GM18502 (cell line): ENCODE measurements around the gene YY2.
A peak's percentile ranks its signal among the peaks of the same experiment; 100 is the strongest.
"Not testable (repeated sequence)": the region's sequence is repeated elsewhere in the genome, so short reads cannot be mapped to it uniquely, and the experiment has no call there.

Experiments
- ATAC-seq: cut with Tn5 transposase; IDR thresholded peaks from one replicate; pipeline ENCODE4 v1.9.1; 2021; ENCODE audit warnings: mild to moderate bottlenecking; ENCODE audit not compliant: unreplicated experiment, poor library complexity

Gene YY2

DNA sequence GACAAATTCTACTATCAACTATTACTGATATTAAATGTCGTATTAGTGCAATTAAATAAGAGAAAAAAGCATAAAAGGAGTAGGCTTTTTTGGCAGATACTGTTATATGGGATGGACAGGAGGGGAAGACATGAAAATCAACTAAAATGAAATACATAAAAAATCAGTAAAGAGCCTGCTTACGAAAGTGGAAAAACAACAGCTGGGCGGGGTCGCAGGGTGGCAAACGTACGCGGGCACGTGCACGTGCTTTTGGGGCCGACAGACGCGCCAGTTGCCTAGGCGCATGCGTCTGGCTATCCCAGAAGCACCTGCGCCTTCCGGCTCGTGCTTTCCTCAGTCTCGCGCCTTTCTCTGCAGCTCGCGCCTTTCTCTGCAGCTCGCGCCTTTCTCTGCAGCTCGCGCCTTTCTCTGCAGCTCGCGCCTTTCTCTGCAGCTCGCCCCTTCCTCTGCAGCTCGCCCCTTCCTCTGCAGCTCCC, at the start of gene YY2:
Gene YY2 (plus strand): TSS at position 51 of the 479 bp plus-strand sequence. CDS start 498 bp downstream, outside the sequence.
- ATAC-seq, result no peak

DNA sequence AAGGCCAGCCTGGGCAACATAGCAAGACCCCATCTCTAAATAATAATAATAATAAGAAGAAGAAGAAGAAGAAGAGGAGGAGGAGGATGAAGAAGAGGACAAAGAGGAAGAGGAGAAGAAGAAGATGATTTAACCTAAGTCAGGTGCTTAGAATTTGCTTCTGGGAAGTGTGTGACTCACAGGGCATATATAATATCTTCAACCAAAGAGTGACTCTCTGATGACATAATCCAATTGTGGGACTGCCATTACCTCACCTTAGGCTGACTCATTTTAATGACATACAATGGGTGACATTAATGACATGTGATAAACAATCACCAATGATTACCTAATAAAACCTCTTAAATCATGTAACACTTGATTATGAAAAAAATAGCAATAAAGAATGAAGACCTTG, 49.1 kb upstream of the YY2 start:
- no peak for ATAC-seq

- no peak for ATAC-seq
These were observed 44.0 kb upstream of the YY2 start for GRCh38 chrX:21811832-21812231.

DNA sequence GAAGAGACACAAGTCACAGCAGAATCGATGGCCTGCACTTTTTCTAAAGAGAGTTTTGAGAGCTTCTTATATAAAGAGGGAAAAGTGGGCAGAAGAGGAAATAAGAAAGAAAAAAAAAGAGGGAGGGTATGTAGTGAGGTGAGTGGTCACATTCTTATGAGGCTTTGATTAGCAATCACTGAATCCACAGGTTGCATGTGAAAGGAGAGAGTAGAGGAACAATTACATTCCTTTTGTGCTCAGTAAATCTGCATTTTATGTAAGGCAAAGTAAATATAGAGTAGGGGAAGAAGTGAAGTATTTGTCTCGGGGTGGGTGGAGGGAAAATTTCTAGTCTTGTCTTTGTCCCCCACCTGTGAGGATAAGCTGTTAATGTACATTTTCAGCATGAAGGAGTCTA, 43.2 kb upstream of the YY2 start:
- no peak for ATAC-seq

GRCh38 chrX:21813612-21814368, 42.0 kb upstream of the YY2 start:
- ATAC-seq, result no peak

DNA sequence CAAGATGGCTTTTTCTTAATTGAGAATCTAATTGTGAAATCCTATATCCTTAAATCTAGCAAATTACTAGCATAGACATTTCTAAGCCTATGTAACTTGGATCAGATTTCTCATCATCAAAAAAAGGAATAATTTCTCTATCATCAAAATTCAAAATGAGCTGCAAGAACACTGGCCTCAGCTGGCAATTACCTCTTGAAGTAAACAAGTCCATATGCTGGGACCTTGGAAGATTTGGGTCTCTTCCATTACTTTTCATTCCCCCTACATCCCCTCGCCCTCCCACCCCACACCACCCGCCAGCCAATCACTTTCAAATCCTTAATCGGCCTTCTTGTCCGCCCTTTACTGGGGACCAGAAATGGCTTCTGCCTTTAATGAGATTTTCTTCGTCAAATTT, 39.7 kb upstream of the YY2 start:
- no peak for ATAC-seq

GRCh38 chrX:21820170-21820569, 35.6 kb upstream of the YY2 start:
- ATAC-seq, result not testable (repeated sequence)

- ATAC-seq, result no peak
These were observed 33.9 kb upstream of the YY2 start for GRCh38 chrX:21821875-21822274.

DNA sequence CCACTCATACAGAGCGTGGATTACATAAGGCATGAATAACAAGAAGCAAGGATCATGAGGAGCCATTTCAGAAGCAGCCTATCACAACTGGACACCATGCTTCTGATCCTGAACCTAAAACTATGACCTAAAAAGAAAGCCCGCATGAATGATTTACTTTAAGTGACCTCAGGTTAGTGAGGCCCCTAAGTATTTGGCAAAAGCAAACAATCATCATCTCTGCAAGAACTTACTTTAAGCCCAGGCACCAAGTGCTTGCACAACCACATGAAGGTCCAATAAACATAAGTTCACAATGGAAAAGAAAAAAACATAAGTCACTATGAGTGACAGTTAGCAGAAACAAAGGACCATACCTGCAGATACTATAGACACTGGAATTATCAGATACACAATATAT, 24.3 kb upstream of the YY2 start:
- no peak for ATAC-seq

DNA sequence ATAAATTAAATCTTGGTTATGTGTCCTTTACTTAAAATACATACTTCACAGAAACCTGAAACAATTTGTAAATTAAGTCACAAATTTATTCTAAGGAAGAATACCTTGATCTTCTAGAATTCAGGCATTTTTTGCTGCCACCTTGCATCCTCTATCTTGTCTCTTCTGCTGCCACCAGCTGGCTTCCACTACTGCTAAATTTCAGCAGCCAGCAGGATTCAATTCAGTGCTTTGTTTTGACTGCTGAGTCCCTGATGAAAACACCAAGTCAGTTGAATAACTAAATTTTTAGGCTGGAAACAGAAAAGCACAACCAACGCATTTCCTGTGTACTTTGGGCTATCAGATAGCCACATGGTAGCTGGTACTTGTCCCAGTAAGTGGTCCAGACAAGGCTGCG, 18.7 kb upstream of the YY2 start:
- no peak for ATAC-seq

DNA sequence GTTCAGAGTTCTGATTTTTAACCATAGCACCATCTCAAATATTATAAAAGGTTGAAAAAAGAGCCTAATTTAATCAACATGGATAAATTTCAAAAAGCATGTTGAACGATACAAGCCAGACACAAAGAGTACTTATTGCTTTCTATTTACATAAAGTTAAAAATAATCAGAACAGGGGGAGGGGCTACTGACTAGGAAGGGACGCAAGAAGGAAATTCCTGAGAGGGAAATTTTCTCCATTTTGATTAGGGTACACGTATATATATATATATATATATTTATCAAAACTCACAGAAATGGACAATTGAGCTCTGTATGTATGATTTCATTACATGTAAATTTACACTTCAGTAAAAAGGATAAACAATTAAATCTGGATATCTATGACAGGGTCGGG, 16.9 kb upstream of the YY2 start:
- peak; percentile 29 for ATAC-seq

DNA sequence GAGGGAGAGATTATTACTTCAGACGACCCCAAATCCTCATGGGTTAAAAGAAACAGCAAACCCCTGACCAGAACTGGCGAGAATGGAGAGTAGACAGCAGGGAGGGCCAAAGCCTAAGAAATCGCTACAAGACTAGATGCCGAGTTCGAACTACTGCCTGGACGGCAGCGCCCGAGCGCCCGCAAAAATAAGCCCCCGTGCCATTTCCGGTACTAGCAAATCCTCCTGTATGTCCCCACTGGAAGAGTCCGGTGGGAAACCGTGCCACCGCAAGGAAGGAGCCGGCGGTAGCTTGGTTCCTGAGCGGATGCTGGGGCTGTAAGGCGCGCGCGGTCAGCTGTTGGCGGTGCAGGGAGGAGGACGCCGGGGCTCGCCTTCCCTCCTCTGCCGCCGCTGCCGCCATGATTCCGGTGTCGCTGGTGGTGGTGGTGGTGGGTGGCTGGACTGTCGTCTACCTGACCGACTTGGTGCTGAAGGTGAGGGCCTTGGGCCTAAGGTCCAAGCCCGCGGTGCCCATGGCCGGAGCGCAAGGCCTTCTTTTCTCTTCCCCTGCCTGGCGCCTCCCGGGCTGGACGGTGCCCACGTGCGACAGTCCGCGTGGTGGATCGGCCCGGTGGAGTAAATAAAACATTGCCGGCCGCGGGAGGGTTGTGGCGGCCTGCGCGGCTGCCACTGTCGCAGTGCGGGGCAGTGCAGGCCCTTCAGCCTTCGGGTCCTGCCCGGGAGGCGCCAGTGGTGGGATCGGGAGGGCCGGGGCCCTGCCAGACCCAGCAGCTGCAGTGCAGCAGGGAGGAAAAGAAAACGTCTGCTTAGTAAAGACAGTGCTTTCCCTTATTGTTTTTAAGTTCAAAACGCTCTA, 16.2 kb upstream of the YY2 start, which contains the start of gene MBTPS2:
Gene MBTPS2 (plus strand): TSS at position 284 of the 859 bp plus-strand sequence. CDS start 118 bp downstream, at position 402.
- ATAC-seq, result peak; percentile 83

- peak; percentile 19 for ATAC-seq
These were observed 15.6 kb upstream of the YY2 start for GRCh38 chrX:21840193-21840545.

DNA sequence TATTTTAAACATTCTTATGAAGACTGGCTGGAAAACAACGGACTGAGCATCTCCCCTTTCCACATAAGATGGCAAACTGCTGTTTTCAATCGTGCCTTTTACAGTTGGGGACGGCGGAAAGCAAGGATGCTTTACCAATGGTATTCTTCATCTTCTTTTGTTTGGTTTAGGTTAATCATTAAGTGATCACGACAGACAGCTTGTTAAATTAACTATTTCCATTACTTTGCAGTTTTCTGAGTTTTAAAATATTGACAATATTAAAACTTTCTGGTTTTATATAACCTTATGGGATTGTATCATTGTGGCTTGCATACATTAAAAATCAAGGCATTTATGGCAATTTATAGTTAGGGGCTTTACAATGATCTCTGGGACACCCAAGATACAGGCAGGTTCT, 12.6 kb upstream of the YY2 start:
- no peak for ATAC-seq

DNA sequence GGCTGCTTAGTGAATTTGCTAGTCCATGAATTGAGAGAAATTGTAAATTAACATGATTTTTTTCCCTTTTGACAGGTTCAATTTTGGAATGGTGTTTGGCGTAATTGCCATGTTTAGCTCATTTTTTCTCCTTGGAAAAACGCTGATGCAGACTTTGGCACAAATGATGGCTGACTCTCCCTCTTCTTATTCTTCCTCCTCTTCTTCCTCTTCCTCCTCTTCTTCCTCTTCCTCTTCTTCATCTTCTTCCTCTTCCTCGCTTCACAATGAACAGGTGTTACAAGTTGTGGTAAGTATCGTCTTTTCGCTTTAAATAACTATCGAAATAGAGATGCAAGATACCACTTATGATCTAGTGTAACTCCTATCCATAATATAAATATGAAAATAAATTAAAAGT, 10.7 kb upstream of the YY2 start:
- no peak for ATAC-seq

DNA sequence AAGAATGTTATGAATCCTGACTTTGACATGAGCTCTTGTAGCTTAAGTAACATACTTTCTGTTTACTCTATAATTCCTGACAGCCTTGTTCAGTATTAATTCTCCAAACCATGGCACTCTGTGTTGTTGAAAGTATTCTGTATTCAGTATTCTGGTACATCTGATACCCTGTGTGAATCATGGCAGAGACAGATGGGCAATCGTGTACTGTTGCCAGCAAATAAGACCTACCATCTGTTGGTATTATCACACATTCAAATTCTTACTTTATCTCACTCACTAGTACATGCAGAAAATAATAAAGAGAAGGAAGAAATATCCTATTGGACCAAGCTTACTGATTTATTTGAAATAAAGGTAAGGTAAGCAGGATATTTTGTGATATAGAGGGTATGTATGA, 8.4 kb upstream of the YY2 start:
- ATAC-seq, result no peak

- ATAC-seq, result no peak
These were observed 2.2 kb upstream of the YY2 start for GRCh38 chrX:21853578-21853977.

DNA sequence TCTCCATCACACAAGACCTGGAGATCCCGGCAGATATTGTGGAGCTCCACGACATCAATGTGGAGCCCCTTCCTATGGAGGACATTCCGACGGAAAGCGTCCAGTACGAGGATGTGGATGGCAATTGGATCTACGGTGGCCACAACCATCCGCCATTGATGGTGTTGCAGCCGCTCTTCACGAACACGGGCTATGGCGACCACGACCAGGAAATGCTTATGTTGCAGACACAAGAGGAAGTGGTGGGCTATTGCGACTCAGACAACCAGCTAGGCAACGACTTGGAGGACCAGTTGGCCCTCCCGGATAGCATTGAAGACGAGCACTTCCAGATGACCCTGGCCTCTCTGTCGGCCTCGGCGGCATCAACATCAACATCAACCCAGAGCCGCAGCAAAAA, 717 bp downstream of the YY2 start:
- no peak for ATAC-seq

- ATAC-seq, result no peak
These were observed 7.5 kb downstream of the YY2 start for GRCh38 chrX:21863241-21863640.

- ATAC-seq, result no peak
These were observed 9.6 kb downstream of the YY2 start for GRCh38 chrX:21865436-21865835.

DNA sequence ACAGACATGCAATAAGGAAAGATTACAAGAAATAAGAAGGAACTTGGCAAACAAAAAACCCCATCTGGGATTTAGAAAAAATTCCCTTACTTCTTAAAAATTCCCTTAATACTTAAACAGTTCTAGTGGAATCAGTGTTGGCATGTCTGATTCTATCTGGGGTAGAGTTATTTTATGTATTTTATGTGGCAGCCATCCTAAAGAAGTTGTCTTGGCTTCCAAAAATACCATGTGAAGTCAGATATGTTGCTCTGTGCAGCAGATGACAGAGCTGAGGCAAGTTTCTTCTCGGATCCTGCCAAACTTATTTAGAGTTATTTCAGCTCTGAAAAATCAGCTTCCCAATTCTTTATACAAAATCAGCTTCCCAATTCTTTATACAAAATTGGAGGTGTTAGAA, 14.7 kb downstream of the YY2 start:
- no peak for ATAC-seq
